GM13977 (cell line): ENCODE results near the gene BTBD9.

Source experiments
- DNase-seq: peaks from one replicate; pipeline ENCODE4 v3.0.0; 2012; ENCODE audit warnings: low spot score
- CTCF ChIP-seq: IDR thresholded peaks from 2 replicates; pipeline ENCODE4 v1.5.1; 2012; ENCODE audit warnings: mild to moderate bottlenecking, control low read depth; ENCODE audit not compliant: insufficient read depth; ENCODE audit errors: extremely low read depth, missing control alignments
- in situ Hi-C: fragments of 300-500 bp; cut with MboI; formaldehyde crosslinking; loops from one replicate; pipeline ENCODE4 v1.12.0; 2022; ENCODE audit warnings: low sequenced_read_pairs, low pct_unique_long_range_greater_than_20kb, mixed read lengths, inconsistent platforms; ENCODE audit not compliant: unreplicated experiment

The BTBD9 gene

DNA sequence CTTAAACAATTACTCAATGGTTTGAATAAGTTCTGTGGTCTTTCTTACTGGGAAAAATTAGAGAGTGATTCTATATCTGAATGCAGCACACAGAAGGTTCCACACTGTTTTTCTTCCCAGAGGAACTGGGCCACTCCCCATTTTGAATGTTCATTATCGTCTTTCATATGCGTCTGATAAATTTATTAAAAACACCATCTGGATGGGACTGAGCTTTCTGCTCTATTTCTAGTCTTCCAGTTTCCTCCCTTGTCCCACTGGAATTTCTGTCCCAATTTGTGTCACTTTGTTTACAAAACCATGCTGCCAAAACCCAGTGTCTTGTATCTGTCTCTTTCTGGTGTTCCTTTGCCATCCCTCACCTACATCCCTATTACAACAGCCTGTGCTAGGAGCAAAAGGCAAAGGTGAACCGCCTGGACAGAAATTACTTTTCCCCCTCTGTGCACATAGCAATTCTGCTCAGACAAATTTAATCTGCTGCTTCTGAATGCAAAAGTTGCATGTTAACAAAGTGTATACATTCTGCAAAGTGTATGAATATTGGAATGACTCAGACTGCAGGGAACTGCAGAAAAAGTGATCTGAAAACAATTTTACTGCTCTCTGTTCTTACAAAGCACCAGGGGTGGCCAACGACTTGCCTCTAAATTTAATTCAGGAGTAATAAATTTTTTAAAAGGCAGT, 333.6 kb downstream of the BTBD9 start:
- in situ Hi-C loops: no loop called here
- TF ChIP-seq CTCF: no peak

DNA sequence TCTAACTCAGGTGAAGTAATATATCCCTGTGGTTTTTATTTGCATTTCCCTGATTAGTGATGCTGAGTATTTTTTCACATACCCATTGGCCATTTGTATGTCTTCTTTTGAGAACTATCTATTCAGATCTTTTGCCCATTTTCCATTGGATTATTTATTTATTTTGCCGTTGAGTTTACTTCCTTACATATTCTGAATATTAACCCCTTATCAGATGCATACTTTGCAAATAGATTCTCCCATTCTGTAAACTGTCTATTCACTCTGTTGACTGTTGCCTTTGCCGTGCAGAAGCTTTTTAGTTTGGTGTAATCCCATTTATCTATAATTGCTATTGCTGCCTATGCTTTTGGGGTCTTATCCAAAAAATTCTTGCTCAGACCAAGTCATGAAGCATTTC, 336.9 kb downstream of the BTBD9 start:
- no peak for TF ChIP-seq CTCF
- in situ Hi-C loops: no loop called here
- no peak for DNase-seq

More for the DNA sequence above, 333.6 kb downstream of the BTBD9 start:
- peak; percentile 55 for DNase-seq

- in situ Hi-C loops: no loop called here
- no peak for DNase-seq
- TF ChIP-seq CTCF: no peak
Measured at GRCh38 chr6:38302081-38302480, 337.6 kb downstream of the BTBD9 start.

- no peak for DNase-seq
- no peak for TF ChIP-seq CTCF
- in situ Hi-C loops: no loop called here
Measured at GRCh38 chr6:38290133-38290799, 349.5 kb downstream of the BTBD9 start.

- DNase-seq: no peak
- TF ChIP-seq CTCF: no peak
- in situ Hi-C loops: no loop called here
Measured at GRCh38 chr6:38287487-38287886, 352.2 kb downstream of the BTBD9 start.

- no peak for TF ChIP-seq CTCF
- in situ Hi-C loops: no loop called here
- DNase-seq: no peak
Measured at GRCh38 chr6:38284802-38285394, 354.8 kb downstream of the BTBD9 start.
